Measurements from ENCODE around the gene AK8. TPM values are rescaled to one million over a fixed set of nuclear protein-coding genes. Genes with fewer than 3 reads are reported as not detected.

Gene AK8
- polyA plus RNA-seq, 1 of the 3 experiments (the other 2 are of a cell fraction), result 0.77 TPM

GRCh38 chr9:132789719-132790118 is 88.4 kb downstream of the AK8 start:
- CTCF ChIA-PET, result no interaction called here
- Histone ChIP-seq H3K4me1 (ENCODE audit: control insufficient read depth in 1 of 2, insufficient read depth in 2 of 2, low read depth in 1 of 2, low read length in 1 of 2) (no peaks in the 10 kb centered on the region), H3F3A (replicated peaks; ENCODE audit: insufficient read depth) (no peaks in the 10 kb centered on the region), H3K9me3 (no peaks in the 10 kb centered on the region), H3K79me2 (ENCODE audit: insufficient read depth) (no peaks in the 10 kb centered on the region), H3K9me2 (no peaks in the 10 kb centered on the region), H4K20me1 (ENCODE audit: insufficient read depth) (no peaks in the 10 kb centered on the region), H3K9ac (no peak overlapping the region), H3K36me3 (replicated peaks in 1 of 2; ENCODE audit: control insufficient read depth in 1 of 2, insufficient read depth in 2 of 2, low read length in 1 of 2) (no peaks in the 10 kb centered on the region), H2AFZ (ENCODE audit: low read depth) (no peak overlapping the region), H3K27me3 (ENCODE audit: insufficient read depth) (no peaks in the 10 kb centered on the region), H3K27ac (ENCODE audit: low read depth in 2 of 2, low read length in 1 of 2) (no peak overlapping the region), H3K4me2 (no peak overlapping the region), H3K4me3 (ENCODE audit: low read depth in 2 of 2, low read length in 1 of 2) (no peak overlapping the region)
- DNase-seq, result no peak
- TF ChIP-seq TEAD4 (IDR thresholded peaks at IDR 0.05; ENCODE audit: borderline replicate concordance, insufficient read depth), result no peak
- TF ChIP-seq IRF3 (IDR thresholded peaks at IDR 0.05; ENCODE audit: low read depth, low read length), result no peak
- 36% methylated on average over 3 of the region's 3 CpGs for WGBS (ENCODE audit: low lambda C conversion rate)
- POLR2A ChIA-PET, result no interaction called here

DNA sequence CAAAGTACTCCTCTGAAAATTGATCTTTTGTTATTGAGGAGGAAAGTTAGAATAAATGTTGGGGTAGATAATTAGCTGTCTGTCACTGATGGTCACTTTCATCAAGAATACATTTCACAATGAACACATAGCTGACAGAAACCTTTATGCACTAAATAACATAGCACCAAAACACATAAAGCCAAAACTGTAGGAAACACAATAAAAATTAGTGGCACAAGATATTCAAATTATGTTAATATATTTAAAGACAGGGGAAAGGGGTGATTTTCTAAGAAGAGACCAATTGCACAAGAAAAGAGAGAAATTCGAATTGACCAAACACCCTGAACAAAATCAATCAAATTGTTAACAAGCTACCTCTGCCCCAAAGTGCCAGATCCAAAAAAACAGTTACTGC is 89.7 kb downstream of the AK8 start:
- Histone ChIP-seq H4K20me1 (ENCODE audit: insufficient read depth) (no peaks in the 10 kb centered on the region), H3K9me3 (no peaks in the 10 kb centered on the region), H3K9me2 (no peaks in the 10 kb centered on the region), H3K4me3 (ENCODE audit: low read depth in 2 of 2, low read length in 1 of 2) (no peak overlapping the region), H2AFZ (ENCODE audit: low read depth) (no peak overlapping the region), H3K4me2 (no peak overlapping the region), H3F3A (replicated peaks; ENCODE audit: insufficient read depth) (no peaks in the 10 kb centered on the region), H3K79me2 (ENCODE audit: insufficient read depth) (no peaks in the 10 kb centered on the region), H3K27ac (ENCODE audit: low read depth in 2 of 2, low read length in 1 of 2) (no peak overlapping the region), H3K36me3 (replicated peaks in 1 of 2; ENCODE audit: control insufficient read depth in 1 of 2, insufficient read depth in 2 of 2, low read length in 1 of 2) (no peaks in the 10 kb centered on the region), H3K27me3 (ENCODE audit: insufficient read depth) (no peaks in the 10 kb centered on the region; the same call in 1 of the 2 replicates), H3K4me1 (ENCODE audit: control insufficient read depth in 1 of 2, insufficient read depth in 2 of 2, low read depth in 1 of 2, low read length in 1 of 2) (no peaks in the 10 kb centered on the region), H3K9ac (no peak overlapping the region)
- POLR2A ChIA-PET, result no interaction called here
- WGBS (ENCODE audit: low lambda C conversion rate), result 19% methylated on average over 1 of the region's 1 CpG
- no peak for DNase-seq
- CTCF ChIA-PET, result interaction anchor here (0.6 to 1.3 kb wide), 3 partner anchors 11 to 113 kb away, joined by 3 to 5 read pairs (median 3); no protein-coding TSS in a partner anchor
- no peak for TF ChIP-seq FOXM1 (IDR thresholded peaks at IDR 0.05; ENCODE audit: low read depth)
- TF ChIP-seq SMC3 (IDR thresholded peaks at IDR 0.05; ENCODE audit: low read depth, low read length), result no peak
- TF ChIP-seq MEF2A (IDR thresholded peaks at IDR 0.05; ENCODE audit: borderline replicate concordance, low read depth), result no peak
- no peak for TF ChIP-seq RXRA (IDR thresholded peaks at IDR 0.05; ENCODE audit: borderline replicate concordance, low read depth)
- TF ChIP-seq RAD21 (IDR thresholded peaks at IDR 0.05; ENCODE audit: low read length), result no peak
- TF ChIP-seq USF2 (IDR thresholded peaks at IDR 0.05; ENCODE audit: borderline replicate concordance, low read depth, low read length), result no peak
- no peak for TF ChIP-seq MAX (IDR thresholded peaks at IDR 0.05; ENCODE audit: low read depth)
- TF ChIP-seq YY1 (IDR thresholded peaks at IDR 0.05; ENCODE audit: low read depth), result no peak

GRCh38 chr9:132787748-132788159 is 90.3 kb downstream of the AK8 start:
- no peaks in the 10 kb centered on the region for H3K9me2 ChIP-seq
- no peaks in the 10 kb centered on the region for H3K36me3 ChIP-seq (replicated peaks in 1 of 2; ENCODE audit: control insufficient read depth in 1 of 2, insufficient read depth in 2 of 2, low read length in 1 of 2)
- H3K4me1 ChIP-seq (ENCODE audit: control insufficient read depth in 1 of 2, insufficient read depth in 2 of 2, low read depth in 1 of 2, low read length in 1 of 2), result no peaks in the 10 kb centered on the region
- H4K20me1 ChIP-seq (ENCODE audit: insufficient read depth), result no peaks in the 10 kb centered on the region
- H2AFZ ChIP-seq (ENCODE audit: low read depth), result no peak overlapping the region
- no peaks in the 10 kb centered on the region for H3K79me2 ChIP-seq (ENCODE audit: insufficient read depth)
- no peak overlapping the region for H3K4me2 ChIP-seq
- no peaks in the 10 kb centered on the region for H3K9me3 ChIP-seq
- no peak overlapping the region for H3K9ac ChIP-seq
- ChIA-PET CTCF (interaction anchor here (1.3 kb wide), 1 partner anchor 11 kb away, joined by 5 read pairs; no protein-coding TSS in a partner anchor), POLR2A (no interaction called here)
- 86% methylated on average over 1 of the region's 1 CpG for WGBS (ENCODE audit: low lambda C conversion rate)
- H3K27me3 ChIP-seq (ENCODE audit: insufficient read depth), result no peaks in the 10 kb centered on the region; the same call in 1 of the 2 replicates
- H3K4me3 ChIP-seq (ENCODE audit: low read depth in 2 of 2, low read length in 1 of 2), result no peak overlapping the region
- H3K27ac ChIP-seq (ENCODE audit: low read depth in 2 of 2, low read length in 1 of 2), result no peak overlapping the region
- no peaks in the 10 kb centered on the region for H3F3A ChIP-seq (replicated peaks; ENCODE audit: insufficient read depth)
- DNase-seq, result no peak
- no peak for TF ChIP-seq SMC3 (IDR thresholded peaks at IDR 0.05; ENCODE audit: low read depth, low read length)
- TF ChIP-seq YY1 (IDR thresholded peaks at IDR 0.05; ENCODE audit: low read depth), result no peak
- TF ChIP-seq EZH2phosphoT487 (IDR thresholded peaks at IDR 0.05; ENCODE audit: borderline replicate concordance, low read depth), result no peak
- TF ChIP-seq RXRA (IDR thresholded peaks at IDR 0.05; ENCODE audit: borderline replicate concordance, low read depth), result no peak
- TF ChIP-seq CHD2 (IDR thresholded peaks at IDR 0.05; ENCODE audit: low read length, partially characterized antibody), result no peak
- no peak for TF ChIP-seq REST (IDR thresholded peaks at IDR 0.05; ENCODE audit: low read depth, low read length)
